Tibial nerve (tissue), 4 donors: ENCODE data around the gene KCNH1. TPM values are rescaled to one million over a fixed set of nuclear protein-coding genes. Genes with fewer than 3 reads are reported as not detected.

Experiments used
- DNase-seq, 2 donors: peaks; one replicate each; pipeline ENCODE4 v3.0.0-alpha.2; 2019; ENCODE audit warnings: low spot score in 2 of 2
- H3K27ac ChIP-seq, 4 donors: fragments of 200-600 bp; sonication (generic) in 3 of 4; one replicate each; pipeline ENCODE4 v1.5.1; 2017 to 2019; ENCODE audit warnings: mild to moderate bottlenecking in 1 of 4
- H3K27me3 ChIP-seq, 2 donors: fragments of 200-600 bp; sonication (generic) in 1 of 2; one replicate each; pipeline versions ENCODE4 v1.5.1 to v1.6.0; 2017 to 2019
- H3K36me3 ChIP-seq, 3 donors: fragments of 200-600 bp; sonication (generic); one replicate each; pipeline ENCODE4 v1.5.1; 2018 to 2019
- H3K4me1 ChIP-seq, 4 donors: fragments of 200-600 bp; sonication (generic) in 3 of 4; one replicate each; pipeline ENCODE4 v1.5.1; 2017 to 2019
- H3K4me3 ChIP-seq, 4 donors: fragments of 200-600 bp; sonication (generic) in 3 of 4; one replicate each; pipeline ENCODE4 v1.5.1; 2017 to 2019; ENCODE audit warnings: mild to moderate bottlenecking in 1 of 4, moderate library complexity in 1 of 4
- H3K9me3 ChIP-seq, 4 donors: fragments of 200-600 bp; sonication (generic) in 3 of 4; one replicate each; pipeline ENCODE4 v1.5.1; 2017 to 2019
- CTCF ChIP-seq, 5 experiments: fragments of 200-600 bp in 3 of 5; fragments of 450-650 bp in 2 of 5; sonication (generic) in 3 of 5; IDR thresholded peaks; one replicate each; pipeline ENCODE4 v1.5.1; 2016 to 2019; ENCODE audit warnings: antibody characterized with exemption in 5 of 5, mild to moderate bottlenecking in 3 of 5, moderate library complexity in 2 of 5
- EP300 ChIP-seq, 2 donors: sonication (generic); formaldehyde crosslinking; IDR thresholded peaks; one replicate each; pipeline ENCODE4 v1.6.1; 2017; ENCODE audit warnings: antibody characterized with exemption in 2 of 2, mild to moderate bottlenecking in 1 of 2
- POLR2A ChIP-seq, 2 donors: fragments of 450-650 bp; IDR thresholded peaks; one replicate each; pipeline ENCODE4 v1.6.1; 2017; ENCODE audit warnings: antibody characterized with exemption in 2 of 2, mild to moderate bottlenecking in 2 of 2, moderate library complexity in 2 of 2
- WGBS, 2 donors: methylation state at CpG; one replicate each; pipeline ENCODE4 v1.1.5; 2018; 5-methylcytosine and 5-hydroxymethylcytosine counted together
- total RNA-seq, 4 donors: library from RNA; depleted of rRNA; stranded (reverse); fragments of >200 nt; gene quantifications; one replicate each; pipeline ENCODE4 v1.1.0, GENCODE V29; 2016

The KCNH1 gene
- total RNA-seq, 4 donors from 2014 or later: 1.9 to 10.0 (median 3.6) TPM

GRCh38 chr1:210764536-210764935 is 369.4 kb downstream of the KCNH1 start:
- Histone ChIP-seq H3K27ac (no peak overlapping the region), H3K36me3 (no peaks in the 10 kb centered on the region), H3K4me1 (no peaks in the 10 kb centered on the region), H3K9me3 (peaks cover 0 to 35% (median 0%) of the 10 kb centered on the region in 4 donors), H3K4me3 (no peak overlapping the region), H3K27me3 (no peaks in the 10 kb centered on the region)
- WGBS, 2 donors: 44 to 46% methylated on average over 2 of the region's 2 CpGs
- TF ChIP-seq CTCF (IDR thresholded peaks at IDR 0.05) (no peak), EP300 (IDR thresholded peaks at IDR 0.05) (no peak)
- no peak for DNase-seq

- WGBS, 2 donors: 42 to 55% methylated on average over 4 of the region's 4 CpGs
- H3K4me3 ChIP-seq: no peak overlapping the region
- no peaks in the 10 kb centered on the region for H3K36me3 ChIP-seq
- no peaks in the 10 kb centered on the region for H3K27me3 ChIP-seq
- peaks cover 0 to 39% (median 0%) of the 10 kb centered on the region in 4 donors for H3K9me3 ChIP-seq
- H3K27ac ChIP-seq: no peak overlapping the region
- DNase-seq: no peak
- TF ChIP-seq EP300 (IDR thresholded peaks at IDR 0.05): no peak
- H3K4me1 ChIP-seq: no peaks in the 10 kb centered on the region
Measured at GRCh38 chr1:210758761-210759160, 375.2 kb downstream of the KCNH1 start.

- DNase-seq: no peak
- 85 to 100% methylated on average over 1 of the region's 1 CpG for WGBS, 2 donors
- H3K36me3 ChIP-seq: no peaks in the 10 kb centered on the region
- TF ChIP-seq EP300 (IDR thresholded peaks at IDR 0.05): no peak
- TF ChIP-seq CTCF (IDR thresholded peaks at IDR 0.05): no peak
- TF ChIP-seq POLR2A (IDR thresholded peaks at IDR 0.05): no peak
- no peak overlapping the region for H3K4me3 ChIP-seq
- no peaks in the 10 kb centered on the region for H3K27me3 ChIP-seq
- no peaks in the 10 kb centered on the region for H3K4me1 ChIP-seq
- peaks cover 0 to 35% (median 0%) of the 10 kb centered on the region in 4 donors for H3K9me3 ChIP-seq
- H3K27ac ChIP-seq: no peak overlapping the region
Measured at GRCh38 chr1:210758261-210758660, 375.7 kb downstream of the KCNH1 start.

DNA sequence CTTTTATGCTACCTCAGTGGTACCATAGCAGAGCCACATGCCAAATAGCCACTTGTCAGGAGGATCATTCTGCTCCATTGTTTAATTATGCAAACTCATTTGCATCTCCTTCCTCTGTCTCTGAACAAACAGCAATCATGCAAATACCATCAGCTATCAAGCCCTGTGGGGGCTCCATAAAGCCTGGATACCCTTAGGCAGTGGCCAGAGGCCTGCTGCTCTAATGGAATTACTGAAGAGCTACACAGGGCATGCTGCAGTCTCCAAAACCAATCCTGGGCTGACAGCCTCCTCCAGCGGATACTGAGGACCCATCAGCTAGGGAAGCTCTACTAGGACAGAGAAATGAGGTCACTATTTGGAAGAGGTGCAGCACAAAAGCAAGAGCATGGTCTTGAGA is 376.3 kb downstream of the KCNH1 start:
- H3K4me3 ChIP-seq: no peak overlapping the region
- 86 to 100% methylated on average over 1 of the region's 1 CpG for WGBS, 2 donors
- TF ChIP-seq POLR2A (IDR thresholded peaks at IDR 0.05): no peak
- TF ChIP-seq CTCF (IDR thresholded peaks at IDR 0.05): no peak
- no peak for TF ChIP-seq EP300 (IDR thresholded peaks at IDR 0.05)
- H3K9me3 ChIP-seq: peaks cover 0 to 29% (median 0%) of the 10 kb centered on the region in 4 donors
- H3K27ac ChIP-seq: no peak overlapping the region
- no peak for DNase-seq
- H3K4me1 ChIP-seq: no peaks in the 10 kb centered on the region
- H3K27me3 ChIP-seq: no peaks in the 10 kb centered on the region
- H3K36me3 ChIP-seq: no peaks in the 10 kb centered on the region

DNA sequence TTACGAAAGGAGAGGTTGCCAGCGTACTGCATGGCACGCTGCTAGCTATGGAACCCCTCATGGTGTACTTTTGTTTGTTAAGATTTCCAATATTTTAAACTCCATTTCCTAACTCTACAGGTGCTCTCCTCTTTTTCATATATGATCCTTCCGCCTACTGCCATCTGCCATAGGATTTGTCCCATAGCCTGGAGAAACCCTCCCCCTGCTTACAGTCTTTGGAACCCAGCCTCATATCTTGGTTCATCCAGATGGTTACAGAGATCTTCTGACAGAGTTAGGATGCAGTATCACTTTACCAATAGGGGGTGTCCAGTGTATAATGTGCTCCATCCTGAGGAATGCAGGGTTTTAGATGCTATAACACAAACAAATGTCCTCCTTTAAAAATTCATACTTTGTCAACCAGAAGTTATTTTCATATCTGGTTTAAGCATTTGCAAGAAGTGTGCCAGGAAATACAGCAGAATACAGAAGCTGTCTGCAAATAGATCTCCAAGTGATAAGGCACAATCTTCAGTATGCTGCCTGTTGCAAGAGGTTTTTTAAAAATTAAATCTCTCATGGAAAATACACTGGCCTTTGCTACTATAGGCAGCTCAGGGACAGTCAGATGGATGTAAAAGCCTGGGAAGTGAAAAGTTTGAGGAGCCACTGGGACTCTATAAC is 377.8 kb downstream of the KCNH1 start:
- H3K36me3 ChIP-seq: no peaks in the 10 kb centered on the region
- WGBS, 2 donors: 95 to 96% methylated on average over 4 of the region's 4 CpGs
- DNase-seq: no peak
- H3K27me3 ChIP-seq: no peaks in the 10 kb centered on the region
- peaks cover 0 to 22% (median 0%) of the 10 kb centered on the region in 4 donors for H3K9me3 ChIP-seq
- H3K4me3 ChIP-seq: no peak overlapping the region
- no peaks in the 10 kb centered on the region for H3K4me1 ChIP-seq
- H3K27ac ChIP-seq: no peak overlapping the region
- no peak for TF ChIP-seq POLR2A (IDR thresholded peaks at IDR 0.05)
- TF ChIP-seq CTCF (IDR thresholded peaks at IDR 0.05): no peak
- TF ChIP-seq EP300 (IDR thresholded peaks at IDR 0.05): no peak
